H1 (cell line): ENCODE results near the gene NDUFAF8. TPM values are rescaled to one million over a fixed set of nuclear protein-coding genes. Genes with fewer than 3 reads are reported as not detected.
A peak's percentile ranks its signal among the peaks of the same experiment; 100 is the strongest.

Experiments used
- CTCF ChIA-PET: fragments of 300-600 bp; sonication (Branson Sonifier 250); formaldehyde crosslinking; loops from one replicate; lab custom pipeline; 2021; ENCODE audit not compliant: partially characterized antibody; lab: Charles Lee
- POLR2A ChIA-PET: fragments of 300-600 bp; sonication (Branson Sonifier 250); formaldehyde crosslinking; loops from one replicate; lab custom pipeline; 2021; ENCODE audit warnings: inconsistent platforms; ENCODE audit not compliant: partially characterized antibody; lab: Charles Lee
- DNase-seq, 2 experiments: peaks; one replicate each; pipeline versions ENCODE4 v3.0.0 to v3.0.0-alpha.2; 2010 to 2022; ENCODE audit warnings: low spot score in 2 of 2, low read depth in 1 of 2, mixed read lengths in 1 of 2
- FAIRE-seq: peaks from 2 replicates; lab custom pipeline; 2011; peaks lifted over from hg19 to GRCh38; lab: Jason Lieb, UNC
- H2AFZ ChIP-seq: 2 replicates; pipeline ENCODE4 v1.8.1; 2012; ENCODE audit warnings: low read length, inconsistent platforms
- H2AK5ac ChIP-seq: 2 replicates; pipeline ENCODE4 v1.6.1; 2013; ENCODE audit warnings: low read depth, low read length
- H2BK120ac ChIP-seq: replicated peaks from 2 replicates; pipeline ENCODE3; 2013; ENCODE audit warnings: low read depth, low read length, inconsistent platforms
- H2BK12ac ChIP-seq: 2 replicates; pipeline ENCODE4 v1.6.1; 2013; ENCODE audit warnings: low read depth, low read length
- H2BK15ac ChIP-seq: 2 replicates; pipeline ENCODE4 v1.6.1; 2013; ENCODE audit warnings: low read length
- H2BK20ac ChIP-seq: 2 replicates; pipeline ENCODE4 v1.6.1; 2013; ENCODE audit warnings: low read length
- H2BK5ac ChIP-seq: 2 replicates; pipeline ENCODE4 v1.6.1; 2013; ENCODE audit warnings: low read depth, low read length
- H3K14ac ChIP-seq: 2 replicates; pipeline ENCODE4 v1.6.1; 2013; ENCODE audit warnings: inconsistent platforms; ENCODE audit not compliant: insufficient read length
- H3K18ac ChIP-seq: 2 replicates; pipeline ENCODE4 v1.6.1; 2013; ENCODE audit warnings: low read length; ENCODE audit errors: extremely low read depth
- H3K23ac ChIP-seq: 2 replicates; pipeline ENCODE4 v1.6.1; 2013; ENCODE audit warnings: inconsistent platforms; ENCODE audit not compliant: insufficient read length
- H3K23me2 ChIP-seq: 2 replicates; pipeline ENCODE4 v1.6.1; 2013; ENCODE audit warnings: low read depth, low read length
- H3K27ac ChIP-seq: 2 replicates; pipeline ENCODE4 v1.6.1; 2011; ENCODE audit warnings: low read depth, low read length, inconsistent platforms
- H3K27me3 ChIP-seq, 4 experiments: replicated peaks in 1 of 4; 1 replicate in 1 of 4; 2 replicates in 3 of 4; pipeline versions ENCODE4 v1.6.1 to v1.8.1; 2011 to 2013; ENCODE audit warnings: low read length in 3 of 4, mild to moderate bottlenecking in 3 of 4, inconsistent platforms in 2 of 4, mixed read lengths in 2 of 4, moderate library complexity in 1 of 4; ENCODE audit not compliant: control insufficient read depth in 3 of 4, insufficient read depth in 3 of 4; ENCODE audit errors: extremely low read depth in 1 of 4
- H3K36me3 ChIP-seq, 4 experiments: 2 replicates each; pipeline versions ENCODE4 v1.6.1 to v1.8.1; 2011 to 2013; ENCODE audit warnings: mild to moderate bottlenecking in 4 of 4, low read length in 3 of 4, moderate library complexity in 2 of 4, control low read depth in 1 of 4, inconsistent platforms in 1 of 4; ENCODE audit not compliant: insufficient read depth in 4 of 4, control insufficient read depth in 2 of 4
- H3K4ac ChIP-seq: replicated peaks from 2 replicates; pipeline ENCODE3; 2013; ENCODE audit warnings: low read length, low read depth, mixed read lengths, inconsistent platforms; ENCODE audit not compliant: insufficient read length
- H3K4me1 ChIP-seq, 4 experiments: replicated peaks in 1 of 4; 1 replicate in 1 of 4; 2 replicates in 3 of 4; pipeline versions ENCODE4 v1.6.1 to v1.8.1; 2011 to 2013; ENCODE audit warnings: low read length in 3 of 4, inconsistent platforms in 2 of 4, mixed read lengths in 1 of 4; ENCODE audit not compliant: insufficient read depth in 4 of 4, control insufficient read depth in 3 of 4
- H3K4me2 ChIP-seq, 2 experiments: 2 replicates each; pipeline versions ENCODE4 v1.6.1 to v1.8.1; 2011 to 2013; ENCODE audit warnings: low read depth in 2 of 2, low read length in 2 of 2, control low read depth in 1 of 2, inconsistent platforms in 1 of 2, mild to moderate bottlenecking in 1 of 2; ENCODE audit not compliant: insufficient read depth in 1 of 2
- H3K4me3 ChIP-seq, 4 experiments: fragments of 200-600, 300-600 bp in 1 of 4; sonication (generic), shearing (Covaris generic), sonication (Bioruptor Twin) in 1 of 4; 2 replicates each; pipeline versions ENCODE4 v1.5.1 to v1.8.1; 2011 to 2016; ENCODE audit warnings: low read length in 4 of 4, low read depth in 3 of 4, control low read depth in 2 of 4, inconsistent platforms in 2 of 4, mild to moderate bottlenecking in 2 of 4, mixed read lengths in 1 of 4, moderate library complexity in 1 of 4; ENCODE audit not compliant: insufficient read depth in 2 of 4; ENCODE audit errors: extremely low read depth in 1 of 4
- H3K56ac ChIP-seq: replicated peaks from 2 replicates; pipeline ENCODE3; 2013; ENCODE audit warnings: low read depth, mild to moderate bottlenecking, mixed read lengths, low read length, inconsistent platforms; ENCODE audit not compliant: insufficient read length
- H3K79me1 ChIP-seq: 2 replicates; pipeline ENCODE4 v1.6.1; 2013; ENCODE audit warnings: low read depth, low read length, control low read depth
- H3K79me2 ChIP-seq, 2 experiments: 2 replicates each; pipeline versions ENCODE4 v1.6.1 to v1.8.1; 2012 to 2013; ENCODE audit warnings: low read length in 2 of 2, mild to moderate bottlenecking in 2 of 2, inconsistent platforms in 1 of 2; ENCODE audit not compliant: insufficient read depth in 2 of 2, control insufficient read depth in 1 of 2
- H3K9ac ChIP-seq, 4 experiments: replicated peaks in 1 of 4; 1 replicate in 1 of 4; 2 replicates in 3 of 4; pipeline versions ENCODE4 v1.6.1 to v1.8.1; 2011 to 2013; ENCODE audit warnings: low read depth in 3 of 4, low read length in 3 of 4, control low read depth in 2 of 4, mild to moderate bottlenecking in 2 of 4, moderate library complexity in 2 of 4, inconsistent platforms in 1 of 4; ENCODE audit errors: extremely low read depth in 1 of 4
- H3K9me3 ChIP-seq, 2 experiments: 2 replicates each; pipeline versions ENCODE4 v1.6.1 to v1.8.1; 2012 to 2013; ENCODE audit warnings: mild to moderate bottlenecking in 2 of 2, moderate library complexity in 2 of 2, control low read depth in 1 of 2, inconsistent platforms in 1 of 2, low read depth in 1 of 2, low read length in 1 of 2, mixed read lengths in 1 of 2; ENCODE audit not compliant: insufficient read depth in 2 of 2
- H4K20me1 ChIP-seq, 2 experiments: replicated peaks in 1 of 2; 2 replicates each; pipeline versions ENCODE3 to v1.8.1; 2011 to 2013; ENCODE audit warnings: inconsistent platforms in 2 of 2, low read length in 2 of 2, mild to moderate bottlenecking in 1 of 2; ENCODE audit not compliant: insufficient read depth in 2 of 2, control insufficient read depth in 1 of 2
- H4K5ac ChIP-seq: 2 replicates; pipeline ENCODE4 v1.6.1; 2013; ENCODE audit warnings: low read length, low read depth, mixed read lengths, inconsistent platforms; ENCODE audit not compliant: insufficient read length
- H4K8ac ChIP-seq: 2 replicates; pipeline ENCODE4 v1.8.0; 2013; ENCODE audit warnings: mild to moderate bottlenecking, moderate library complexity, low read length, inconsistent platforms; ENCODE audit not compliant: insufficient read depth; ENCODE audit errors: extremely low read depth
- H4K91ac ChIP-seq: replicated peaks from 2 replicates; pipeline ENCODE3; 2013; ENCODE audit warnings: low read length, mixed read lengths, inconsistent platforms; ENCODE audit not compliant: insufficient read length
- ASH2L ChIP-seq: fragments of 200-600, 300-600 bp; sonication (generic); IDR thresholded peaks from one replicate; pipeline ENCODE4 v1.7.1; 2017; ENCODE audit warnings: low read length
- BRCA1 ChIP-seq: IDR thresholded peaks from 2 replicates; pipeline ENCODE4 v1.6.1; 2012; ENCODE audit warnings: low read depth, low read length, improper control_type of control experiment
- CHD1 ChIP-seq: IDR thresholded peaks from 2 replicates; pipeline ENCODE4 v1.6.1; 2012; ENCODE audit warnings: low read depth, low read length, improper control_type of control experiment
- CREB1 ChIP-seq: IDR thresholded peaks from 2 replicates; pipeline ENCODE4 v1.6.1; 2012; ENCODE audit warnings: inconsistent platforms
- NANOG ChIP-seq: IDR thresholded peaks from 2 replicates; pipeline ENCODE4 v1.6.1; 2011; ENCODE audit warnings: low read length, low read depth, mild to moderate bottlenecking, inconsistent platforms; ENCODE audit not compliant: insufficient read depth, poor library complexity, severe bottlenecking
- POLR2AphosphoS5 ChIP-seq: IDR thresholded peaks from 2 replicates; pipeline ENCODE4 v1.6.1; 2011; ENCODE audit warnings: low read depth, low read length
- SAP30 ChIP-seq: fragments of 300-600 bp; sonication (generic); IDR thresholded peaks from 2 replicates; pipeline ENCODE4 v1.7.1; 2012; ENCODE audit warnings: low read length, moderate library complexity, mild to moderate bottlenecking, inconsistent platforms; ENCODE audit not compliant: insufficient read depth, insufficient replicate concordance
- SRF ChIP-seq: IDR thresholded peaks from 2 replicates; pipeline ENCODE4 v1.6.1; 2011; ENCODE audit warnings: mild to moderate bottlenecking, low read depth, low read length, moderate library complexity
- SUZ12 ChIP-seq: fragments of 200-600 bp; sonication (generic); IDR thresholded peaks from 2 replicates; pipeline ENCODE4 v1.6.1; 2012; ENCODE audit warnings: mild to moderate bottlenecking, inconsistent platforms, low read length, moderate library complexity, mixed read lengths
- TAF1 ChIP-seq: IDR thresholded peaks from 2 replicates; pipeline ENCODE4 v1.6.1; 2011; ENCODE audit warnings: mild to moderate bottlenecking, low read depth, low read length
- ZNF274 ChIP-seq: IDR thresholded peaks from 2 replicates; pipeline ENCODE4 v1.7.0; 2012; ENCODE audit warnings: low read length, borderline replicate concordance; ENCODE audit errors: extremely low read depth
- WGBS, 2 experiments: shearing (Covaris generic) in 1 of 2; methylation state at CpG; one replicate each; pipeline versions ENCODE4 v1.1.6 to v1.1.7; 2013 to 2015; ENCODE audit warnings: low lambda C conversion rate in 2 of 2, mixed read lengths in 2 of 2, inconsistent platforms in 1 of 2, low coverage in 1 of 2, missing lambda C conversion rate in 1 of 2; ENCODE audit not compliant: insufficient replicate concordance in 2 of 2, insufficient coverage in 1 of 2, insufficient read length in 1 of 2; ENCODE audit errors: extremely low coverage in 1 of 2, missing lambda C conversion rate in 1 of 2; 5-methylcytosine and 5-hydroxymethylcytosine counted together
- polyA plus RNA-seq, 7 experiments: library from polyadenylated mRNA; depleted of rRNA in 3 of 7; stranded (reverse) in 5 of 7; unstranded in 2 of 7; fragments of >200 nt in 5 of 7; fragments of 200-250 nt in 2 of 7; gene quantifications; 1 replicate in 5 of 7; 2 replicates in 1 of 7; 4 replicates in 1 of 7; pipeline versions ENCODE4 v1.2.1 to v1.2.3, GENCODE V29; 2011 to 2013; ENCODE audit warnings: missing spikeins in 2 of 7, mixed read lengths in 2 of 7
- total RNA-seq: library from RNA; stranded (reverse); fragmentation: NEBNext Ultra II Directional; extraction: Animal tissue kit (Norgen Biotek cat#: 25700); gene quantifications from 2 replicates; pipeline ENCODE4 v1.2.1, GENCODE V29; 2021

NDUFAF8 gene
- total and polyA plus RNA-seq, 2 of the 8 experiments (the other 6 are each of a cell fraction or from before 2014, with no cell fraction given) = 48.9 to 91.1 TPM

- H3K9ac ChIP-seq = no peak overlapping the region; a peak in 2 of 7 replicates
- H3K18ac ChIP-seq = no peak overlapping the region
- TF ChIP-seq TAF1 (no peak), NANOG (no peak), CHD1 (no peak), SUZ12 (no peak), SRF (no peak), SAP30 (no peak), ZNF274 (no peak), CREB1 (no peak), BRCA1 (no peak), ASH2L (no peak), POLR2AphosphoS5 (no peak; the same call in 1 of the 2 replicates)
- H3K4ac ChIP-seq = no peak overlapping the region
- H3K36me3 ChIP-seq = no peaks in the 10 kb centered on the region; a peak in 1 of 8 replicates
- H3K14ac ChIP-seq = no peak overlapping the region
- H4K5ac ChIP-seq = no peak overlapping the region
- no peak overlapping the region for H3K4me2 ChIP-seq
- H3K56ac ChIP-seq = no peak overlapping the region
- no peaks in the 10 kb centered on the region for H3K79me2 ChIP-seq
- ChIA-PET CTCF (interaction anchor here (1.2 to 1.7 kb wide), 3 partner anchors 11 to 291 kb away, joined by 3 to 6 read pairs (median 4); no protein-coding TSS in a partner anchor), POLR2A (interaction anchor here (0.7 to 2.7 kb wide), 7 partner anchors 8 to 271 kb away, joined by 3 to 8 read pairs (median 4); partner anchors contain the start of genes NDUFAF8 and TEPSIN)
- peak overlapping the region; percentile 37; the same call in 1 of the 2 replicates for H4K8ac ChIP-seq
- H3K23me2 ChIP-seq = no peaks in the 10 kb centered on the region; the same call in 1 of the 2 replicates
- H3K27ac ChIP-seq = no peak overlapping the region
- DNase-seq = no peak
- H2AFZ ChIP-seq = no peak overlapping the region
- H3K27me3 ChIP-seq = no peaks in the 10 kb centered on the region
- no peak overlapping the region for H2BK12ac ChIP-seq
- no peak overlapping the region for H2BK120ac ChIP-seq
- peaks cover 8 to 17% of the 10 kb centered on the region in 2 experiments for H4K20me1 ChIP-seq
- no peaks in the 10 kb centered on the region for H3K9me3 ChIP-seq
- H3K4me3 ChIP-seq = no peak overlapping the region
- no peak overlapping the region for H4K91ac ChIP-seq
- whole genome bisulfite sequencing, 2 experiments = 90% methylated on average over 28 of the region's 28 CpGs; no CpG with 5 or more reads in 1 of the 2 experiments
- H2BK5ac ChIP-seq = no peak overlapping the region
- no peak overlapping the region for H2BK20ac ChIP-seq
- H3K79me1 ChIP-seq = no peaks in the 10 kb centered on the region
- H2AK5ac ChIP-seq = no peak overlapping the region
- FAIRE-seq = no peak
- H2BK15ac ChIP-seq = no peak overlapping the region
- peaks cover 0 to 5% (median under 1%) of the 10 kb centered on the region in 4 experiments; a peak in 1 of 7 replicates for H3K4me1 ChIP-seq
- H3K23ac ChIP-seq = no peak overlapping the region
Measured at GRCh38 chr17:81246679-81247338, 7.7 kb downstream of the NDUFAF8 start.
